ENCODE data around the gene ANKRD29. TPM values are rescaled to one million over a fixed set of nuclear protein-coding genes. Genes with fewer than 3 reads are reported as not detected.
A peak's percentile ranks its signal among the peaks of the same experiment; 100 is the strongest.

ANKRD29 gene
- total RNA-seq, 1 donor from 2014 or later, result 56.5 TPM

GRCh38 chr18:23587220-23587642, 75.5 kb downstream of the ANKRD29 start:
- H3K27ac ChIP-seq, result peak overlapping the region; percentile 98
- H3K4me3 ChIP-seq, result peak overlapping the region; percentile 89
- no peaks in the 10 kb centered on the region for H3K9me3 ChIP-seq
- H3K27me3 ChIP-seq (ENCODE audit: low read depth), result no peaks in the 10 kb centered on the region
- no peaks in the 10 kb centered on the region for H3K36me3 ChIP-seq
- TF ChIP-seq CTCF (IDR thresholded peaks at IDR 0.05), result no peak
- H3K4me1 ChIP-seq, result peaks cover 39% of the 10 kb centered on the region
- ATAC-seq (no peak), DNase-seq (no peak)
- intact Hi-C loops (cut with DNase I), result loop anchor here (10.0 kb wide), 1 partner anchor 72 kb away; no protein-coding TSS in a partner anchor

- intact Hi-C loops (cut with DNase I), result loop anchor here (10.0 kb wide), 1 partner anchor 72 kb away; no protein-coding TSS in a partner anchor
- Histone ChIP-seq H3K27me3 (ENCODE audit: low read depth) (no peaks in the 10 kb centered on the region), H3K9me3 (no peaks in the 10 kb centered on the region), H3K4me3 (peak within 1 kb of the TSS; percentile 89), H3K36me3 (no peaks in the 10 kb centered on the region), H3K4me1 (peaks cover 45% of the 10 kb centered on the region), H3K27ac (peak within 1 kb of the TSS; percentile 98)
- peak; percentile 97 for ATAC-seq
- peak; percentile 98 for TF ChIP-seq CTCF (IDR thresholded peaks at IDR 0.05)
- DNase-seq, result peak; percentile 97
Measured at GRCh38 chr18:23586249-23587196, 76.2 kb downstream of the ANKRD29 start, which contains the start of gene NPC1. Gene NPC1 (minus strand): TSS chr18:23586506. CDS start chr18:23586343, 163 bp downstream.

GRCh38 chr18:23585897-23586248, 76.8 kb downstream of the ANKRD29 start:
- peak overlapping the region; percentile 98 for H3K27ac ChIP-seq
- peak overlapping the region; percentile 89 for H3K4me3 ChIP-seq
- TF ChIP-seq CTCF (IDR thresholded peaks at IDR 0.05), result no peak
- H3K36me3 ChIP-seq, result no peaks in the 10 kb centered on the region
- no peaks in the 10 kb centered on the region for H3K9me3 ChIP-seq
- peaks cover 50% of the 10 kb centered on the region for H3K4me1 ChIP-seq
- ATAC-seq (no peak), DNase-seq (no peak)
- intact Hi-C loops (cut with DNase I), result loop anchor here (10.0 kb wide), 1 partner anchor 71 kb away; no protein-coding TSS in a partner anchor
- H3K27me3 ChIP-seq (ENCODE audit: low read depth), result no peaks in the 10 kb centered on the region

GRCh38 chr18:23585007-23585871, 77.5 kb downstream of the ANKRD29 start:
- peaks cover 57% of the 10 kb centered on the region for H3K4me1 ChIP-seq
- ATAC-seq (peak; percentile 1 to 23), DNase-seq (no peak)
- no peaks in the 10 kb centered on the region for H3K27me3 ChIP-seq (ENCODE audit: low read depth)
- TF ChIP-seq CTCF (IDR thresholded peaks at IDR 0.05), result no peak
- intact Hi-C loops (cut with DNase I), result loop anchor here (10.0 kb wide), 1 partner anchor 70 kb away; no protein-coding TSS in a partner anchor
- peak overlapping the region; percentile 98 for H3K27ac ChIP-seq
- no peaks in the 10 kb centered on the region for H3K36me3 ChIP-seq
- H3K9me3 ChIP-seq, result no peaks in the 10 kb centered on the region
- peak overlapping the region; percentile 89 for H3K4me3 ChIP-seq
